Right lobe of liver (tissue), 4 donors: ENCODE data around the gene DDX49.

Experiments
- POLR2A ChIP-seq: fragments of 450-650 bp; IDR thresholded peaks from one replicate; pipeline ENCODE4 v1.6.1; 2017; ENCODE audit warnings: antibody characterized with exemption, mild to moderate bottlenecking
- TF ChIP-seq, protein P1 (sequence below), 4 donors: fragments of 200-600 bp in 3 of 4; fragments of 450-650 bp in 1 of 4; IDR thresholded peaks; one replicate each; pipeline versions ENCODE4 v1.5.1 to v1.8.0; 2016 to 2022; ENCODE audit warnings: antibody characterized with exemption in 4 of 4, mild to moderate bottlenecking in 2 of 4
- donor health status: DM: no; HTN: no; CAD: no.
- donor health status: DM: no; HTN: no; CAD: no.
- donor health status: DM: no; HTN: yes; CAD: no.

DNA sequence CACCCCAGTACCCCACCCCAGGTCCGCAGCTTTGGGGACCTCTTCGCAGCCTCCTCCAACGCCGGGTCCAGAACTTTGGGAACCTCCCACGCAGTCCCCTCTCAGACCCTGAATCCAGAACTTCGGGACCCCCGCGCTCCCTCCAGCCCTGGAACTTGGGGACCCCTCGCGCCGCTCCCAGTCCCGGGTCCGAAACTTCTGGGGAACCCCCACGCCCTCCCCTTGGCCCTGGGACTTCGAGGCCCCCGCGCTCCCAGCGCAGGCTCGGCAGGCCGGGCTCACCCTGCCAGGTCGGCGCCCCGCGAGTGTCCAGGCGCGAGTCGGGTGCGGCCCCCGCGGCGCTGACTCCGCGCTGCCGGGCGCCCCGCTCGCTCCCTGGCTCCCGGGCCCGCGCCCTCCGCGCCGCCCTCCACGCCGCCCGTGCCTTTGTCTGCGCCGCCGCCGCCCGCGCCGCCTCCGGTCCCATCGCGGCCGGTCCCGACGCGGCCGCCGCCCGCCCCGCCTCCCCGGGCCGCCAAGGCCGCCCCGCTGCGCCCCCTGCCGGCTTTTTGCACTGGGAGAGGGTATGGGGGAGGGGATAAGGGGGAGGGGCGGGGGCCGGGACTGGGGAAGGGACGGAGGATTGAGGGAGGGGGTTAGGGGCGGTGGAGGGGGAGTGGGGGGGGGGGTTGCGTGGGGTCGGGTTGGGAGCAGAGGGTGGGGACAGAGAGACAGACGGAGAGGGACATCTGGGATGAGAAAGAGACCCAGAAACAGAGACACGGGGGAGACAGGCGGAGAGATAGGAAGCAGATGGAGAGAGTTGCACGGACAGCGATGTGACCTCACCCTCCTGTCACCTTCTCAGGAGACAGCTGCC is 21.5 kb downstream of the DDX49 start, which contains the start of gene HOMER3:
- TF ChIP-seq, protein P1, sequence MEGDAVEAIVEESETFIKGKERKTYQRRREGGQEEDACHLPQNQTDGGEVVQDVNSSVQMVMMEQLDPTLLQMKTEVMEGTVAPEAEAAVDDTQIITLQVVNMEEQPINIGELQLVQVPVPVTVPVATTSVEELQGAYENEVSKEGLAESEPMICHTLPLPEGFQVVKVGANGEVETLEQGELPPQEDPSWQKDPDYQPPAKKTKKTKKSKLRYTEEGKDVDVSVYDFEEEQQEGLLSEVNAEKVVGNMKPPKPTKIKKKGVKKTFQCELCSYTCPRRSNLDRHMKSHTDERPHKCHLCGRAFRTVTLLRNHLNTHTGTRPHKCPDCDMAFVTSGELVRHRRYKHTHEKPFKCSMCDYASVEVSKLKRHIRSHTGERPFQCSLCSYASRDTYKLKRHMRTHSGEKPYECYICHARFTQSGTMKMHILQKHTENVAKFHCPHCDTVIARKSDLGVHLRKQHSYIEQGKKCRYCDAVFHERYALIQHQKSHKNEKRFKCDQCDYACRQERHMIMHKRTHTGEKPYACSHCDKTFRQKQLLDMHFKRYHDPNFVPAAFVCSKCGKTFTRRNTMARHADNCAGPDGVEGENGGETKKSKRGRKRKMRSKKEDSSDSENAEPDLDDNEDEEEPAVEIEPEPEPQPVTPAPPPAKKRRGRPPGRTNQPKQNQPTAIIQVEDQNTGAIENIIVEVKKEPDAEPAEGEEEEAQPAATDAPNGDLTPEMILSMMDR (IDR thresholded peaks at IDR 0.05) = peak in 1 of 4 donors; percentile 43
- peak; percentile 18 for TF ChIP-seq POLR2A
